IMR-90 (cell line): ENCODE results near the gene CHI3L1.

ENCODE experiments used
- CEBPB ChIP-seq: IDR thresholded peaks from 2 replicates; pipeline ENCODE4 v1.6.1; 2012; ENCODE audit warnings: low read depth, low read length, improper control_type of control experiment
- CTCF ChIP-seq: conservative IDR thresholded peaks from 2 replicates; pipeline ENCODE4 v1.5.1; 2012; ENCODE audit warnings: mild to moderate bottlenecking, low read depth, low read length, improper control_type of control experiment
- MAZ ChIP-seq: IDR thresholded peaks from 2 replicates; pipeline ENCODE4 v1.6.1; 2012; ENCODE audit warnings: low read depth, mild to moderate bottlenecking, low read length, improper control_type of control experiment, moderate library complexity, borderline replicate concordance
- MXI1 ChIP-seq: IDR thresholded peaks from 2 replicates; pipeline ENCODE4 v1.6.1; 2012; ENCODE audit warnings: low read depth, mild to moderate bottlenecking, low read length, moderate library complexity, borderline replicate concordance
- NFE2L2 ChIP-seq: fragments of 150-350 bp; IDR thresholded peaks from 2 replicates; pipeline ENCODE4 v1.6.1; 2016; ENCODE audit warnings: low read depth, mild to moderate bottlenecking, low read length
- POLR2A ChIP-seq: IDR thresholded peaks from 2 replicates; pipeline ENCODE4 v1.6.1; 2012; ENCODE audit warnings: mild to moderate bottlenecking, low read depth, low read length
- RFX5 ChIP-seq: IDR thresholded peaks from 2 replicates; pipeline ENCODE4 v1.8.0; 2012; ENCODE audit warnings: low read depth, mild to moderate bottlenecking, low read length, moderate library complexity
- TF ChIP-seq, protein P1 (sequence below): fragments of 150-350 bp; IDR thresholded peaks from 2 replicates; pipeline ENCODE4 v1.6.1; 2016; ENCODE audit warnings: low read depth, mild to moderate bottlenecking, low read length, moderate library complexity, borderline replicate concordance

DNA sequence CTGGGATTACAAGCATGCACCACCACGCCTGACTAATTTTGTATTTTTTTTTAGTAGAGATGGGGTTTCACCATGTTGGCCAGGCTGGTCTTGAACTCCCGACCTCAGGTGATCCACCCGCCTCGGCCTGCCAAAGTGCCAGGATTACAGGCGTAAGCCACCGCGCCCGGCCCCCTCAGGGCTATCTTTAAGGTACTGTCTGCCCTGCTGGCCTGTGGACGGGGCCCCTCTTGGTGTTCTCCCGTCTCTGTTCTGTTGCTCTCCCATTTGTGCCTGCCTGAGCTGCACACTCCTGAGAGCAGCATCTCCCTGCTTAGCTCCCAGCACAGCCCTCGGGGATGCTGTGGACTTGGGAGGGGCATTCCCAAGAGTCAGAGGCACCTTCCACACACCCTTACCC, 24.8 kb downstream of the CHI3L1 start:
- no peak for TF ChIP-seq CTCF
- TF ChIP-seq POLR2A, result no peak
- TF ChIP-seq RFX5, result no peak
- TF ChIP-seq MXI1, result no peak
- TF ChIP-seq CEBPB, result no peak
- TF ChIP-seq, protein P1, sequence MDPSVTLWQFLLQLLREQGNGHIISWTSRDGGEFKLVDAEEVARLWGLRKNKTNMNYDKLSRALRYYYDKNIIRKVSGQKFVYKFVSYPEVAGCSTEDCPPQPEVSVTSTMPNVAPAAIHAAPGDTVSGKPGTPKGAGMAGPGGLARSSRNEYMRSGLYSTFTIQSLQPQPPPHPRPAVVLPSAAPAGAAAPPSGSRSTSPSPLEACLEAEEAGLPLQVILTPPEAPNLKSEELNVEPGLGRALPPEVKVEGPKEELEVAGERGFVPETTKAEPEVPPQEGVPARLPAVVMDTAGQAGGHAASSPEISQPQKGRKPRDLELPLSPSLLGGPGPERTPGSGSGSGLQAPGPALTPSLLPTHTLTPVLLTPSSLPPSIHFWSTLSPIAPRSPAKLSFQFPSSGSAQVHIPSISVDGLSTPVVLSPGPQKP, result no peak
- TF ChIP-seq NFE2L2, result no peak
- TF ChIP-seq MAZ, result no peak
